Left lung (tissue), 10 donors: ENCODE results near the gene BAHCC1. TPM values are rescaled to one million over a fixed set of nuclear protein-coding genes. Genes with fewer than 3 reads are reported as not detected.

Experiments used
- ATAC-seq: fragments of 200-7000 bp; cut with Tn5 transposase; one replicate; pipeline ENCODE4 v1.9.1; 2020; ENCODE audit warnings: moderate library complexity
- DNase-seq, 4 donors: peaks; one replicate each; pipeline ENCODE4 v3.0.0-alpha.2; 2013 to 2020
- H3K27ac ChIP-seq, 2 donors: fragments of 200-600 bp; sonication (generic) in 1 of 2; one replicate each; pipeline versions ENCODE4 v1.5.0 to v1.8.0; 2020 to 2021
- H3K27me3 ChIP-seq, 2 donors: fragments of 200-600 bp; sonication (generic) in 1 of 2; one replicate each; pipeline versions ENCODE4 v1.5.0 to v1.8.0; 2020 to 2021
- H3K36me3 ChIP-seq, 2 donors: fragments of 200-600 bp; sonication (generic) in 1 of 2; one replicate each; pipeline versions ENCODE4 v1.5.0 to v1.8.0; 2020 to 2021
- H3K4me1 ChIP-seq, 2 donors: fragments of 200-600 bp; one replicate each; pipeline ENCODE4 v1.8.0; 2021
- H3K4me3 ChIP-seq, 2 donors: fragments of 200-600 bp; sonication (generic) in 1 of 2; one replicate each; pipeline versions ENCODE4 v1.5.0 to v1.8.0; 2020 to 2021; ENCODE audit warnings: mild to moderate bottlenecking in 1 of 2
- H3K9me3 ChIP-seq, 2 donors: fragments of 200-600 bp; sonication (generic) in 1 of 2; one replicate each; pipeline versions ENCODE4 v1.5.0 to v1.8.0; 2020 to 2021
- intact Hi-C, 2 donors: fragments of 100-400 bp; cut with DNase I; formaldehyde crosslinking; loops; one replicate each; pipeline versions ENCODE4 v1.11.2 to v1.14.2; 2022
- polyA plus RNA-seq, 6 donors: library from polyadenylated mRNA; unstranded; fragments of 120-200 nt; gene quantifications; one replicate each; pipeline ENCODE4 v1.2.1, GENCODE V29; 2013; ENCODE audit not compliant: insufficient read length in 6 of 6
- total RNA-seq, 2 donors: library from RNA; stranded (reverse); fragmentation: NEBNext Ultra II Directional; extraction: Animal tissue kit (Norgen Biotek cat#: 25700); gene quantifications; one replicate each; pipeline ENCODE4 v1.2.1, GENCODE V29; 2021
- TF ChIP-seq, protein P1 (sequence below), 2 donors: fragments of 200-600 bp; sonication (generic) in 1 of 2; IDR thresholded peaks; one replicate each; pipeline versions ENCODE4 v1.5.0 to v1.8.0; 2021; ENCODE audit warnings: antibody characterized with exemption in 2 of 2
- donor health status: DM: no; HTN: yes; CAD: no.
- donor health status: DM: no; HTN: no; CAD: no.

BAHCC1 gene
- total and polyA plus RNA-seq, 8 donors, result 13.6 to 28.5 (median 21.4) TPM

DNA sequence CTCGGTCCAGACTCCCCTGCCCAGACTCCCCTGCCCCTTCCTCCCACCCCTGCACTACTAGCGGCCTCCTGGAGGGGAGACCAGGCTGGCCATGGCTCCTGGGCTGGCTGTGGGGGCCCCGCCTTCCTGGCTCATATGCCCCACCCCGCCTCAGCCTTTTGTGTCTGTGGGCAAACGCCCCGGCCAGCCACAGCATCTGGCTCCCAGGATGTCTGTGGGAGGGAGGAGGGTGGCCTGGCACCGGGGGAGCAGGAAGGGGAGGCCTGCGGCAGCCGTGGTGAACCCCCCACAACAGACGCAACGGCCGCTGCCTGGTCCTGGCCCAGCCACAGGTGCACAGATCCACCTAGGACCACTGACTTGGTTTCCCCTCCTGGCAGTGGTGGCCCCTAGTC, 32.9 kb downstream of the BAHCC1 start:
- intact Hi-C loops, result no loop called here
- Histone ChIP-seq H3K36me3 (no peaks in the 10 kb centered on the region), H3K4me1 (peaks cover 37 to 57% of the 10 kb centered on the region in 2 donors), H3K4me3 (no peak overlapping the region), H3K9me3 (no peaks in the 10 kb centered on the region), H3K27ac (peak overlapping the region in 1 of 2 donors; percentile 31), H3K27me3 (peaks cover 0 to 43% of the 10 kb centered on the region in 2 donors)
- TF ChIP-seq, protein P1, sequence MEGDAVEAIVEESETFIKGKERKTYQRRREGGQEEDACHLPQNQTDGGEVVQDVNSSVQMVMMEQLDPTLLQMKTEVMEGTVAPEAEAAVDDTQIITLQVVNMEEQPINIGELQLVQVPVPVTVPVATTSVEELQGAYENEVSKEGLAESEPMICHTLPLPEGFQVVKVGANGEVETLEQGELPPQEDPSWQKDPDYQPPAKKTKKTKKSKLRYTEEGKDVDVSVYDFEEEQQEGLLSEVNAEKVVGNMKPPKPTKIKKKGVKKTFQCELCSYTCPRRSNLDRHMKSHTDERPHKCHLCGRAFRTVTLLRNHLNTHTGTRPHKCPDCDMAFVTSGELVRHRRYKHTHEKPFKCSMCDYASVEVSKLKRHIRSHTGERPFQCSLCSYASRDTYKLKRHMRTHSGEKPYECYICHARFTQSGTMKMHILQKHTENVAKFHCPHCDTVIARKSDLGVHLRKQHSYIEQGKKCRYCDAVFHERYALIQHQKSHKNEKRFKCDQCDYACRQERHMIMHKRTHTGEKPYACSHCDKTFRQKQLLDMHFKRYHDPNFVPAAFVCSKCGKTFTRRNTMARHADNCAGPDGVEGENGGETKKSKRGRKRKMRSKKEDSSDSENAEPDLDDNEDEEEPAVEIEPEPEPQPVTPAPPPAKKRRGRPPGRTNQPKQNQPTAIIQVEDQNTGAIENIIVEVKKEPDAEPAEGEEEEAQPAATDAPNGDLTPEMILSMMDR (IDR thresholded peaks at IDR 0.05), result no peak
- ATAC-seq, result peak; percentile 3
- no peak for DNase-seq

DNA sequence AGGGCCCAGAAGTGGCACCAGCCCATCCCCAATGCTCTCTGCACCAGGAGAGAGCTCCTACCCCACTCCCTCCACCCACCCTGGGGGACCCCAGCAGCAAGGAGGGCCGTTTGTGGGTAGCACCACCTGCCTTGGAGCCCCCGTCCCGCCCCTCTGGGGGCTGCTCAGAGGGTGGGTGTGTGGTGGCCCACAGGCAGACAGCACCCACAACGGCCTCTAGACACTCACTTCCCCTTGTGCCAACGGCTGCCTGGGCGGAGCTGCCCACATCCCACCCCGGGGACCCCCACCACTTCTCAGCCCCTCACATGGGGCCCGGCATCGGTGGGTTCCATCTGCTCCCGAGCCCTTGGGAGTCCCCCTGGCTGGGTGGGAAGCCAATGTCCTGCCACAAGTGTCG, 33.3 kb downstream of the BAHCC1 start:
- H3K4me1 ChIP-seq, result peaks cover 33 to 54% of the 10 kb centered on the region in 2 donors
- no peaks in the 10 kb centered on the region for H3K9me3 ChIP-seq
- H3K27ac ChIP-seq, result no peak overlapping the region
- no peak for DNase-seq
- no peak for ATAC-seq
- H3K4me3 ChIP-seq, result no peak overlapping the region
- intact Hi-C loops, result no loop called here
- peaks cover 0 to 43% of the 10 kb centered on the region in 2 donors for H3K27me3 ChIP-seq
- no peaks in the 10 kb centered on the region for H3K36me3 ChIP-seq
- TF ChIP-seq, protein P1 (IDR thresholded peaks at IDR 0.05), result no peak

DNA sequence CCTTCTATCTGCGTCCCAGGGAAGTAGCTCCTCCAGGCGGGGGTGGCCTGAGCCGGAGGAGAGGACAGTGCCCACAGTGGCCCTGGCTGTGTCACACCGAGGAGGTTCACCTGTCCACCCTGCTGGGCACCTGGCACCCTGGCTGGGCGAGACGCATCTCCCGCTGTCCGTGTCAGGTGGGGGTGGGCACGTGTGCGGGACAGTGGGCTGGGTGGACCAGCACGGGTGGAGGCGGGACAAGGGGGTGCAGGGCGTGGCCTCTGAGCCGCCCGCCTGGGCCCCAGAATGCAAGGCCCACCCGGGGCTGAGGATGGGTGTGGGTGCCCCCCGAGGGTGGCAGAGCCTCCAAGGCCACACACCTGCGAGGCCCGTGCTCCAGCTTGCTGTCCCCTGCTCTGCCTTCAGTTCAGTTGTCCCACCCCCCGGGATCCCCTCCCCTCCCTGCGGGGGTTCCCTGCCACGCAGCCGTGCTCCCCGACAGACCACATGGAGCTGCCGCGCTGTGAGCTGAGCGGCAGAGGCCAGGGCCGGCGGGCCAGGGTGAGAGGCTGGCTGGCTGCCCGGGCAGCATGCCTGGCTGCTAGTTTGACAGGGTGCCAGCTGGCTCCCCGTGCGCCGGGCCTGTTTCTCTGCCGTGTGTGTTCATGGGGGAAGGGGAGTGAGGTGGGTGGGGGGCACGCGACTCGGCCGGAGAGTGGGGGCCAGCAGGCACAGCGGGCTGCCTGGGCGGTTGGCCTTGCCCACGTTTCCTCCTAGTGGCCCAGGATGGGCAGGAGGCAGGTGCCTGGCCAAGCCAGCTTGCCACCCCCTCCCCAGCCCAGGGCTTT, 33.9 kb downstream of the BAHCC1 start:
- no peak overlapping the region for H3K4me3 ChIP-seq
- DNase-seq, result peak; percentile 69 to 91 (median 83)
- no peaks in the 10 kb centered on the region for H3K36me3 ChIP-seq
- no peaks in the 10 kb centered on the region for H3K9me3 ChIP-seq
- peak; percentile 75 for ATAC-seq
- intact Hi-C loops, result no loop called here
- TF ChIP-seq, protein P1 (IDR thresholded peaks at IDR 0.05), result no peak
- H3K27me3 ChIP-seq, result peaks cover 0 to 43% of the 10 kb centered on the region in 2 donors
- H3K27ac ChIP-seq, result no peak overlapping the region
- peaks cover 28 to 48% of the 10 kb centered on the region in 2 donors for H3K4me1 ChIP-seq

DNA sequence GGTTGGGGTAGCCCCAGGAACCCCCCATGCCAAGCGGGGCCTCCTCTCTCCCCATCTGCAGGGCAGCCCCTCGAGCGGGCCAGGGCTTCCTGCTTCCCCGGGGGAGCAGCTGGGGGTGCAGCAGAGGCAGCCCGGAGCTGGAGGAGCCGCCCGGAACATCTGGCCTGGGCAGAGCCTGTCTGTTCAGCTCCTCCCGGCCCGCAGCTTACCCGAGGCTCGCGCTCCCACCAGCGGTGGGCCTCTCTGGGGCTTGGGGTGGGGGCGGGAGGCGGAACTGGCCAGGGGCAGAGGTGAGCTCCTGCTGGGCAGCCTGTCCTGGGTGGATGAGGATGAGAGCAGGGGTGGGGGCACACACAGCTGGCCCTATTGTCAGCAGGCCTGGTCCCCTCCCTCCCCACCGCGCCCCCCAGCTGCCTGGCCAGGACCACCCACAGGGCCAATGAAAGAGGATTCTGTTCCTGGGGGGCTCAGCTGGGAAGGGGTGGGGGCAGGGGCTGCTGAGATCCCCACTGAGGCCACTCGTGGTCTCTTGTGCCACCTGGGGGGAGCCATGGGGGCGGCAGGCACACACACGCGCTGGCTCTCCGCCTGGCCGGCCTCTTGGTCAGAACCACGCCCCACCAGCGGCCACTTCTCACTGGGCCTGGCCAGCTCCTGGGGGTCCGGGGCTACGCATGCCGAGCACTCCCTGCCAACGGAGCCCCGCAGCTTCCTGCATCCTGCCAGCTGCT, 34.7 kb downstream of the BAHCC1 start:
- Histone ChIP-seq H3K9me3 (no peaks in the 10 kb centered on the region), H3K36me3 (no peaks in the 10 kb centered on the region), H3K4me1 (peaks cover 28 to 47% of the 10 kb centered on the region in 2 donors), H3K27ac (no peak overlapping the region), H3K4me3 (no peak overlapping the region), H3K27me3 (peaks cover 0 to 43% of the 10 kb centered on the region in 2 donors)
- peak in 2 of 4 donors; percentile 54 to 78 for DNase-seq
- peak; percentile 16 for ATAC-seq
- TF ChIP-seq, protein P1 (IDR thresholded peaks at IDR 0.05), result no peak
- intact Hi-C loops, result no loop called here
